ENCODE measurements around the gene CHD3.

DNA sequence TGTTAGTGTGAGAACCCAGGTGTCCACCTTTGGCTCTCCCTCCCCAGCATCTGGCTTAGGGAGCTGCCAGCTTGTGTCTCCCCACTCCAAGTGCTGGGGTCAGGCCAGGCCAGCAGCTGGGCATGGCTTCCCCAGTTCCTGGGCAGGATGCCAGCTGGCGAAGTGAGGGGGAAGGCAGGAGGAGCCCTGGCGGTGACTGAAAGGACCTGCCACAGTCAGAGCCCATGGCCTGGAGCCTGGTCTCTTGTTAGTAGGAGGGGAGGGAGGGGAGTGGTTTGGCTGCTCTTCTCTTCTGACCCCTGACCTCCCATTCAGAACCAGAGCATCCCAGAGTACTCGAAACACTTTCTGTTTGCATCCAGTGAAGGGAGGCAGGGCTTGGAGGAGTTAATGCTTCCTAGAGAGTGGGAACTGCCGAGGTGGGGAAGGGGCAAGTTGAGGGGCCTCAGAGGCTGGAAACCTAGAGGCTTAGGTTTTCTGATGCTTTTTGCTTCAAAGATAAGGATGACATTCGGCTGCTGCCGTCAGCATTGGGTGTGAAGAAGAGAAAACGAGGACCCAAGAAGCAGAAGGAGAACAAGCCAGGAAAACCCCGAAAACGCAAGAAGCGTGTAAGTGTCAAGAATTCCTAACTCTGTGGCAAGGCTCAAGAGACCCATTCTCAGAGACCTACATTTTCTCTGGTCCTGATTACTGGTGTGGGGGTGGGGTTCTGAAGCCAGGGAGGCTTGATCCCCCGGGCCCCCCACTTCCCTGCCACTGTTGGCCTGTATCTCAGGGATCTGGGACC lies 772 bp downstream of the CHD3 start:
- no peak for TF ChIP-seq POLR2A (IDR thresholded peaks at IDR 0.05; ENCODE audit: low read length)
- no peak for TF ChIP-seq GATA1 (IDR thresholded peaks at IDR 0.05; ENCODE audit: low read depth, low read length)
